ENCODE data around the gene GPR35.

- TF ChIP-seq CTCF (IDR thresholded peaks at IDR 0.05; ENCODE audit: low read length): no peak
- no peak for TF ChIP-seq EZH2 (IDR thresholded peaks at IDR 0.05; ENCODE audit: borderline replicate concordance, low read length)
Measured at GRCh38 chr2:240601831-240602160, 23.5 kb upstream of the GPR35 start.
